GM12878 (cell line): ENCODE data around the gene RAD9A. TPM values are rescaled to one million over a fixed set of nuclear protein-coding genes. Genes with fewer than 3 reads are reported as not detected.

Source experiments
- ATAC-seq: fragments of 200-7000 bp; cut with Tn5 transposase; 3 replicates; pipeline ENCODE4 v1.9.1; 2020; ENCODE audit warnings: mild to moderate bottlenecking, moderate library complexity
- BruUV-seq: library from RNA; stranded (reverse); fragments of 400-500 nt; replicated peaks from 2 replicates; lab custom pipeline; 2021; lab: Mats Ljungman, UMichigan
- CTCF ChIA-PET: fragments of 300-600 bp; sonication (Branson Sonifier 250); formaldehyde crosslinking; extraction: SDS; loops from one replicate; lab custom pipeline; 2021; ENCODE audit warnings: inconsistent platforms; lab: Yijun Ruan, JAX
- POLR2A ChIA-PET: fragments of 350-600 bp; formaldehyde crosslinking; extraction: SDS; loops from one replicate; lab custom pipeline; 2021; ENCODE audit warnings: inconsistent platforms; lab: Charles Lee
- RAD21 ChIA-PET: fragments of 300-600 bp; sonication (Branson Sonifier 250); formaldehyde crosslinking; loops from one replicate; lab custom pipeline; 2023; ENCODE audit warnings: antibody characterized with exemption; ENCODE audit not compliant: unreplicated experiment; lab: Charles Lee
- SMC1A ChIA-PET: fragments of 300-600 bp; sonication (Branson Sonifier 250); formaldehyde crosslinking; loops from one replicate; lab custom pipeline; 2023; ENCODE audit not compliant: unreplicated experiment, uncharacterized antibody; lab: Charles Lee
- DNase-seq: peaks from one replicate; pipeline ENCODE4 v3.0.0-alpha.2; 2011; ENCODE audit warnings: low read depth, low spot score
- FAIRE-seq: peaks from 3 replicates; lab custom pipeline; 2011; peaks lifted over from hg19 to GRCh38; lab: Jason Lieb, UNC
- H2AFZ ChIP-seq: 2 replicates; pipeline ENCODE4 v1.6.0; 2011; ENCODE audit warnings: low read depth, low read length, control low read depth; ENCODE audit not compliant: control insufficient read depth
- H3K27ac ChIP-seq: 2 replicates; pipeline ENCODE4 v1.5.1; 2011; ENCODE audit warnings: control low read depth; ENCODE audit not compliant: control insufficient read depth, insufficient read depth
- H3K27me3 ChIP-seq, 2 experiments: replicated peaks in 1 of 2; 2 replicates each; pipeline versions ENCODE4 v1.6.0 to v1.6.1; 2011; ENCODE audit warnings: low read length in 1 of 2; ENCODE audit not compliant: control insufficient read depth in 2 of 2, insufficient read depth in 2 of 2
- H3K36me3 ChIP-seq, 2 experiments: 2 replicates each; pipeline ENCODE4 v1.5.1; 2011; ENCODE audit warnings: low read length in 1 of 2; ENCODE audit not compliant: control insufficient read depth in 2 of 2, insufficient read depth in 2 of 2
- H3K4me1 ChIP-seq: 2 replicates; pipeline ENCODE4 v1.6.1; 2011; ENCODE audit warnings: mild to moderate bottlenecking, low read length, moderate library complexity, mixed read lengths; ENCODE audit not compliant: control insufficient read depth, insufficient read depth
- H3K4me2 ChIP-seq: 2 replicates; pipeline ENCODE4 v1.6.0; 2011; ENCODE audit warnings: control low read depth; ENCODE audit not compliant: control insufficient read depth, insufficient read depth
- H3K4me3 ChIP-seq: fragments of 200-600 bp; sonication (generic); 2 replicates; pipeline ENCODE4 v1.5.1; 2016
- H3K79me2 ChIP-seq: 2 replicates; pipeline ENCODE4 v1.6.0; 2011; ENCODE audit warnings: low read length; ENCODE audit not compliant: control insufficient read depth, insufficient read depth
- H3K9ac ChIP-seq: 2 replicates; pipeline ENCODE4 v1.8.0; 2011; ENCODE audit warnings: low read length, control low read depth, mixed read lengths; ENCODE audit not compliant: control insufficient read depth, insufficient read depth
- H3K9me3 ChIP-seq: replicated peaks from 3 replicates; pipeline ENCODE4 v1.5.1; 2011; ENCODE audit warnings: mild to moderate bottlenecking, low read length; ENCODE audit not compliant: control insufficient read depth, insufficient read depth
- H4K20me1 ChIP-seq: 2 replicates; pipeline ENCODE4 v1.6.0; 2011; ENCODE audit not compliant: control insufficient read depth, insufficient read depth
- CBX3 ChIP-seq: fragments of 200-600 bp; sonication (generic); IDR thresholded peaks from 2 replicates; pipeline ENCODE4 v1.6.1; 2016; ENCODE audit warnings: low read depth, borderline replicate concordance
- ESRRA ChIP-seq: IDR thresholded peaks from 2 replicates; pipeline ENCODE4 v1.6.1; 2012; ENCODE audit warnings: mild to moderate bottlenecking, low read length, improper control_type of control experiment
- GABPA ChIP-seq: IDR thresholded peaks from 2 replicates; pipeline ENCODE4 v1.6.1; 2014; ENCODE audit warnings: antibody characterized with exemption, low read depth, mild to moderate bottlenecking, inconsistent platforms
- HDAC6 ChIP-seq: fragments of 200-600 bp; sonication (generic); IDR thresholded peaks from one replicate; pipeline ENCODE4 v1.8.0; 2017; ENCODE audit warnings: antibody characterized with exemption; ENCODE audit not compliant: unreplicated experiment
- PAX8 ChIP-seq: fragments of 450-650 bp; IDR thresholded peaks from 2 replicates; pipeline ENCODE4 v1.6.1; 2017; ENCODE audit warnings: mild to moderate bottlenecking, moderate library complexity
- RAD21 ChIP-seq: IDR thresholded peaks from 2 replicates; pipeline ENCODE4 v1.6.1; 2011; ENCODE audit warnings: mild to moderate bottlenecking, low read depth, low read length, moderate library complexity; ENCODE audit not compliant: insufficient read depth
- STAT3 ChIP-seq: IDR thresholded peaks from 2 replicates; pipeline ENCODE4 v1.6.1; 2011; ENCODE audit warnings: low read depth, low read length, improper control_type of control experiment
- ZNF24 ChIP-seq: fragments of 450-650 bp; IDR thresholded peaks from 2 replicates; pipeline ENCODE4 v1.6.1; 2017; ENCODE audit warnings: antibody characterized with exemption, mild to moderate bottlenecking
- ZNF622 ChIP-seq: fragments of 450-650 bp; IDR thresholded peaks from 2 replicates; pipeline ENCODE4 v1.6.1; 2017; ENCODE audit warnings: mild to moderate bottlenecking, inconsistent platforms
- WGBS: methylation state at CpG from one replicate; pipeline ENCODE4 v1.1.6; 2016; ENCODE audit warnings: low lambda C conversion rate; ENCODE audit not compliant: insufficient replicate concordance, insufficient coverage; ENCODE audit errors: missing lambda C conversion rate; 5-methylcytosine and 5-hydroxymethylcytosine counted together
- in situ Hi-C: fragments of 300-500 bp; cut with MboI; formaldehyde crosslinking; loops from 9 replicates; pipeline ENCODE4 v1.14.3; 2018; ENCODE audit warnings: mixed read lengths
- intact Hi-C: fragments of 100-400 bp; cut with micrococcal nuclease; formaldehyde crosslinking; loops from one replicate; pipeline ENCODE4 v1.14.2; 2022; ENCODE audit not compliant: unreplicated experiment
- polyA plus RNA-seq, 11 experiments: library from polyadenylated mRNA; depleted of rRNA in 4 of 11; unstranded in 6 of 11; stranded (reverse) in 5 of 11; fragments of >200 nt; fragmentation: Nextera tagmentation in 4 of 11; fragmentation: Illumina TruSeq in 1 of 11; extraction: Ambion mirVana in 4 of 11; extraction: Trizol in 1 of 11; gene quantifications; 1 replicate in 1 of 11; 2 replicates in 10 of 11; pipeline versions ENCODE4 v1.2.1 to v1.2.3, GENCODE V29; 2011 to 2016; ENCODE audit warnings: inconsistent platforms in 2 of 11, missing spikeins in 2 of 11, low read depth in 1 of 11
- total RNA-seq, 4 experiments: library from RNA; depleted of rRNA in 3 of 4; stranded (reverse); fragments of >200 nt in 3 of 4; fragmentation: Illumina TruSeq in 1 of 4; extraction: Trizol in 1 of 4; gene quantifications; 2 replicates each; pipeline versions ENCODE4 v1.2.1 to v1.2.3, GENCODE V29; 2013 to 2021

RAD9A gene
- total and polyA plus RNA-seq, 10 of the 15 experiments (the other 5 are each of a cell fraction or from before 2014, with no cell fraction given) = 1.1 to 36.2 (median 19.8) TPM

- Histone ChIP-seq H3K4me1 (peaks cover 14% of the 10 kb centered on the region), H3K79me2 (no peaks in the 10 kb centered on the region)
- TF ChIP-seq RAD21 (no peak), PAX8 (no peak), ZNF24 (no peak), ESRRA (no peak), STAT3 (no peak), ZNF622 (no peak), HDAC6 (no peak), CBX3 (no peak), GABPA (no peak)
- TF ChIP-seq, all 136 proteins: peak for 0
- no peaks in the 10 kb centered on the region for H3K9me3 ChIP-seq
- H3K4me3 ChIP-seq = no peak overlapping the region
- H3K27me3 ChIP-seq = peaks cover 2 to 4% of the 10 kb centered on the region in 2 experiments; a peak in 3 of 4 replicates
- ChIA-PET RAD21 (interaction anchor here (1.4 to 15.0 kb wide), 4 partner anchors 16 to 29 kb away, joined by 5 to 525 read pairs (median 74); partner anchors contain the start of genes POLD4 and RAD9A), SMC1A (interaction anchor here (1.0 to 21.3 kb wide), 4 partner anchors 8 to 105 kb away, joined by 3 to 646 read pairs (median 8); partner anchors contain the start of gene POLD4), CTCF (interaction anchor here (0.6 to 26.2 kb wide), 6 partner anchors 5 to 66 kb away, joined by 3 to 1301 read pairs (median 10); partner anchors contain the start of genes CLCF1, POLD4 and RAD9A), POLR2A (interaction anchor here (0.9 to 8.4 kb wide), 5 partner anchors 18 to 29 kb away, joined by 3 to 183 read pairs (median 6); partner anchors contain the start of gene POLD4)
- in situ Hi-C loops (no loop called here), intact Hi-C loops (no loop called here)
- BruUV-seq = no TSS peak
- 42% methylated on average over 9 of the region's 9 CpGs for WGBS
- H3K36me3 ChIP-seq = no peaks in the 10 kb centered on the region
- 0 out of 2 replicates have a peak, but pooled peaks cover 3% of the 10 kb centered on the region for H4K20me1 ChIP-seq
- no peak overlapping the region for H2AFZ ChIP-seq
- no peak overlapping the region for H3K4me2 ChIP-seq
- no peak overlapping the region for H3K27ac ChIP-seq
- ATAC-seq = no peak
- no peak for FAIRE-seq
- no peak overlapping the region for H3K9ac ChIP-seq
- no peak for DNase-seq
Observed at GRCh38 chr11:67374571-67375281, 17.1 kb upstream of the RAD9A start.
